A673 (cell line): ENCODE results near the gene AGAP1.

Experiments used
- CTCF ChIP-seq: fragments of 300-800, 200-600 bp; sonication (generic); conservative IDR thresholded peaks from 2 replicates; pipeline ENCODE4 v1.5.1; 2017; ENCODE audit warnings: low read depth, mild to moderate bottlenecking, antibody characterized with exemption, low read length, moderate library complexity, mixed read lengths
- EZH2 ChIP-seq: fragments of 200-600 bp; sonication (generic); IDR thresholded peaks from 2 replicates; pipeline ENCODE4 v1.6.1; 2017; ENCODE audit warnings: borderline replicate concordance, low read depth, mild to moderate bottlenecking, mixed read lengths, antibody characterized with exemption, low read length; ENCODE audit not compliant: poor library complexity, severe bottlenecking

- TF ChIP-seq CTCF (no peak), EZH2 (peak; percentile 58)
Measured at GRCh38 chr2:236165842-236166795, 672.3 kb downstream of the AGAP1 start.
